ENCODE results near the gene CARD10. TPM values are rescaled to one million over a fixed set of nuclear protein-coding genes. Genes with fewer than 3 reads are reported as not detected.

Gene CARD10
- total RNA-seq, 1 experiment from 2014 or later, result 17.5 TPM

GRCh38 chr22:37521236-37521739 is 2.1 kb upstream of the CARD10 start (continued):
- TF ChIP-seq NFYB (CRISPR knock-in tag; conservative IDR thresholded peaks at IDR 0.05; ENCODE audit: low read depth), result no peak
- no peak for TF ChIP-seq E2F1 (CRISPR knock-in tag; IDR thresholded peaks at IDR 0.05)
- no peak for TF ChIP-seq TEAD4 (CRISPR knock-in tag; IDR thresholded peaks at IDR 0.05)

GRCh38 chr22:37520776-37521191 is 1.6 kb upstream of the CARD10 start:
- peaks cover 11% of the 10 kb centered on the region for H3K4me1 Mint-ChIP-seq
- no peak for TF ChIP-seq MYBL2 (CRISPR knock-in tag; IDR thresholded peaks at IDR 0.05)
- TF ChIP-seq, protein P1, sequence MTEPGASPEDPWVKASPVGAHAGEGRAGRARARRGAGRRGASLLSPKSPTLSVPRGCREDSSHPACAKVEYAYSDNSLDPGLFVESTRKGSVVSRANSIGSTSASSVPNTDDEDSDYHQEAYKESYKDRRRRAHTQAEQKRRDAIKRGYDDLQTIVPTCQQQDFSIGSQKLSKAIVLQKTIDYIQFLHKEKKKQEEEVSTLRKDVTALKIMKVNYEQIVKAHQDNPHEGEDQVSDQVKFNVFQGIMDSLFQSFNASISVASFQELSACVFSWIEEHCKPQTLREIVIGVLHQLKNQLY (CRISPR knock-in tag; IDR thresholded peaks at IDR 0.05), result no peak
- no peak for TF ChIP-seq ZSCAN18 (CRISPR knock-in tag; IDR thresholded peaks at IDR 0.05)
- TF ChIP-seq, protein P2, sequence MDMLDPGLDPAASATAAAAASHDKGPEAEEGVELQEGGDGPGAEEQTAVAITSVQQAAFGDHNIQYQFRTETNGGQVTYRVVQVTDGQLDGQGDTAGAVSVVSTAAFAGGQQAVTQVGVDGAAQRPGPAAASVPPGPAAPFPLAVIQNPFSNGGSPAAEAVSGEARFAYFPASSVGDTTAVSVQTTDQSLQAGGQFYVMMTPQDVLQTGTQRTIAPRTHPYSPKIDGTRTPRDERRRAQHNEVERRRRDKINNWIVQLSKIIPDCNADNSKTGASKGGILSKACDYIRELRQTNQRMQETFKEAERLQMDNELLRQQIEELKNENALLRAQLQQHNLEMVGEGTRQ (CRISPR knock-in tag; IDR thresholded peaks at IDR 0.05), result no peak
- TF ChIP-seq ZNF396 (CRISPR knock-in tag; IDR thresholded peaks at IDR 0.05; ENCODE audit: borderline replicate concordance), result no peak
- TF ChIP-seq ETV6 (CRISPR knock-in tag; IDR thresholded peaks at IDR 0.05), result no peak
- no peak for TF ChIP-seq IRF1 (CRISPR knock-in tag; IDR thresholded peaks at IDR 0.05)
- TF ChIP-seq, protein P3, sequence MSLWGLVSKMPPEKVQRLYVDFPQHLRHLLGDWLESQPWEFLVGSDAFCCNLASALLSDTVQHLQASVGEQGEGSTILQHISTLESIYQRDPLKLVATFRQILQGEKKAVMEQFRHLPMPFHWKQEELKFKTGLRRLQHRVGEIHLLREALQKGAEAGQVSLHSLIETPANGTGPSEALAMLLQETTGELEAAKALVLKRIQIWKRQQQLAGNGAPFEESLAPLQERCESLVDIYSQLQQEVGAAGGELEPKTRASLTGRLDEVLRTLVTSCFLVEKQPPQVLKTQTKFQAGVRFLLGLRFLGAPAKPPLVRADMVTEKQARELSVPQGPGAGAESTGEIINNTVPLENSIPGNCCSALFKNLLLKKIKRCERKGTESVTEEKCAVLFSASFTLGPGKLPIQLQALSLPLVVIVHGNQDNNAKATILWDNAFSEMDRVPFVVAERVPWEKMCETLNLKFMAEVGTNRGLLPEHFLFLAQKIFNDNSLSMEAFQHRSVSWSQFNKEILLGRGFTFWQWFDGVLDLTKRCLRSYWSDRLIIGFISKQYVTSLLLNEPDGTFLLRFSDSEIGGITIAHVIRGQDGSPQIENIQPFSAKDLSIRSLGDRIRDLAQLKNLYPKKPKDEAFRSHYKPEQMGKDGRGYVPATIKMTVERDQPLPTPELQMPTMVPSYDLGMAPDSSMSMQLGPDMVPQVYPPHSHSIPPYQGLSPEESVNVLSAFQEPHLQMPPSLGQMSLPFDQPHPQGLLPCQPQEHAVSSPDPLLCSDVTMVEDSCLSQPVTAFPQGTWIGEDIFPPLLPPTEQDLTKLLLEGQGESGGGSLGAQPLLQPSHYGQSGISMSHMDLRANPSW (CRISPR knock-in tag; conservative IDR thresholded peaks at IDR 0.05; ENCODE audit: low read depth), result no peak
- no peak for TF ChIP-seq HMGA2 (CRISPR knock-in tag; IDR thresholded peaks at IDR 0.05)
- no peak for TF ChIP-seq SP1 (CRISPR knock-in tag; conservative IDR thresholded peaks at IDR 0.05)
- no peak for TF ChIP-seq ZNF219 (CRISPR knock-in tag; IDR thresholded peaks at IDR 0.05; ENCODE audit: borderline replicate concordance)
- ChIA-PET POLR2A (no interaction called here), CTCF (interaction anchor here (1.0 to 5.3 kb wide), 4 partner anchors 29 to 260 kb away, joined by 3 to 32 read pairs (median 8); no protein-coding TSS in a partner anchor)
- peaks cover 34% of the 10 kb centered on the region for H3K27me3 Mint-ChIP-seq (ENCODE audit: low read depth)
- peak overlapping the region; percentile 38 for H3K4me3 Mint-ChIP-seq
- no peak for DNase-seq (ENCODE audit: low spot score)
- no peak overlapping the region for H3K27ac Mint-ChIP-seq
- H3K36me3 Mint-ChIP-seq, result peaks cover 8% of the 10 kb centered on the region
- ATAC-seq, result no peak
- H3K9me3 Mint-ChIP-seq, result peaks cover 11% of the 10 kb centered on the region

DNA sequence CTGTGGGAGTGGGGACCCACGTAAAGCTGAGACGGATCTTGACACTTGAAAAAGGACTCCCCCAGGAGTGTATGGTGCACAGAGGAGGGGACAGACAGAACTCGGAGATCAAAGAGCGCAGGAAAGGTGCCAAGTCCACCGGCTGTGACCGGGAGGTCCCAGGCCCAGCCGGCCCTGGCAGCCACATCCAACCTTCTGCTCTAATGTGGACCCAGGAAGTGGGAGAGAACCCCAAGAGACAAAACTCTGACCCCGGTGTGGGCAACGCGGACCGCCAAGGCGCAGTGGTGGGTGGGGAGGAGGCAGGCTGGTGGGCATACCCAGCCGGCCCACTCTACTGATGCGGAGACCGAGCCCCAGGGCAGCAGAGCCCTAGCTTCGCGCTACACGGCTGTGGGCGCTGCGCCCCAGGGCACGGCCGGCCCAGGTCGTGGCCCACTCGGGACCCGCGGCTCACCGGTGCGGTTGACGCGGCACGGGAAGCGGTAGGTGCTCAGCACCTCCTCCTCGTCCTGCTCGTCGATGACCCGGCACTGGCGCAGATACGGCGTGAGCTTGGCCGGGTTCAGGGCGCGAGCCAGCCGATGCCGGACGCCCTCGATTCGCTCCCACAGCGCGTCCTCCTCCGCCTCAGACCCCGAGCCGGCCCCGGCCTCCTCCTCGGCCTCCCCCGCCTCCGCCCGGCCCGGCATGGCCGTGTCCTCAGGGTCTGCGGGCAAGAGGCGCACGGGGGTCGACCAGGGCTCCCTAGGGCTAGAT is 527 bp downstream of the CARD10 start:
- DNase-seq (ENCODE audit: low spot score) (peak; percentile 46), ATAC-seq (peak; percentile 32)
- H3K4me3 Mint-ChIP-seq, result peak overlapping the region; percentile 79
- POLR2A ChIA-PET, result no interaction called here
- H3K27me3 Mint-ChIP-seq (ENCODE audit: low read depth), result peaks cover 34% of the 10 kb centered on the region
- H3K36me3 Mint-ChIP-seq, result peaks cover 8% of the 10 kb centered on the region
- CTCF ChIA-PET, result interaction anchor here (1.4 to 5.3 kb wide), 4 partner anchors 9 to 74 kb away, joined by 4 to 32 read pairs (median 11); no protein-coding TSS in a partner anchor
- H3K4me1 Mint-ChIP-seq, result peaks cover 11% of the 10 kb centered on the region
- peaks cover 11% of the 10 kb centered on the region for H3K9me3 Mint-ChIP-seq
- no peak overlapping the region for H3K27ac Mint-ChIP-seq
- TF ChIP-seq USF1 (CRISPR knock-in tag; IDR thresholded peaks at IDR 0.05), result no peak
- TF ChIP-seq, protein P4, sequence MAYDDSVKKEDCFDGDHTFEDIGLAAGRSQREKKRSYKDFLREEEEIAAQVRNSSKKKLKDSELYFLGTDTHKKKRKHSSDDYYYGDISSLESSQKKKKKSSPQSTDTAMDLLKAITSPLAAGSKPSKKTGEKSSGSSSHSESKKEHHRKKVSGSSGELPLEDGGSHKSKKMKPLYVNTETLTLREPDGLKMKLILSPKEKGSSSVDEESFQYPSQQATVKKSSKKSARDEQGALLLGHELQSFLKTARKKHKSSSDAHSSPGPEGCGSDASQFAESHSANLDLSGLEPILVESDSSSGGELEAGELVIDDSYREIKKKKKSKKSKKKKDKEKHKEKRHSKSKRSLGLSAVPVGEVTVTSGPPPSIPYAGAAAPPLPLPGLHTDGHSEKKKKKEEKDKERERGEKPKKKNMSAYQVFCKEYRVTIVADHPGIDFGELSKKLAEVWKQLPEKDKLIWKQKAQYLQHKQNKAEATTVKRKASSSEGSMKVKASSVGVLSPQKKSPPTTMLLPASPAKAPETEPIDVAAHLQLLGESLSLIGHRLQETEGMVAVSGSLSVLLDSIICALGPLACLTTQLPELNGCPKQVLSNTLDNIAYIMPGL (CRISPR knock-in tag; IDR thresholded peaks at IDR 0.05), result 0 out of 2 replicates have a peak, but pooled peaks have one; percentile 31
- TF ChIP-seq, protein P5, sequence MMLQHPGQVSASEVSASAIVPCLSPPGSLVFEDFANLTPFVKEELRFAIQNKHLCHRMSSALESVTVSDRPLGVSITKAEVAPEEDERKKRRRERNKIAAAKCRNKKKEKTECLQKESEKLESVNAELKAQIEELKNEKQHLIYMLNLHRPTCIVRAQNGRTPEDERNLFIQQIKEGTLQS (CRISPR knock-in tag; conservative IDR thresholded peaks at IDR 0.05), result no peak
- 0 out of 2 replicates have a peak, but pooled peaks have one; percentile 17 for TF ChIP-seq FOXP1 (CRISPR knock-in tag; IDR thresholded peaks at IDR 0.05; ENCODE audit: borderline replicate concordance)
- TF ChIP-seq CDX4 (CRISPR knock-in tag; IDR thresholded peaks at IDR 0.05; ENCODE audit: borderline replicate concordance), result no peak
- TF ChIP-seq OVOL2 (CRISPR knock-in tag; IDR thresholded peaks at IDR 0.05; ENCODE audit: borderline replicate concordance), result no peak

Data from WTC11 (cell line).